ENCODE data around the gene DAPK3. TPM values are rescaled to one million over a fixed set of nuclear protein-coding genes. Genes with fewer than 3 reads are reported as not detected.
A peak's percentile ranks its signal among the peaks of the same experiment; 100 is the strongest.

DAPK3 gene
- 10 to 100 TPM; 20.6 to 40.1 (median 27.4) TPM for total RNA-seq
- 10 to 100 TPM; 50.6 to 61.4 TPM for polyA plus RNA-seq

DNA sequence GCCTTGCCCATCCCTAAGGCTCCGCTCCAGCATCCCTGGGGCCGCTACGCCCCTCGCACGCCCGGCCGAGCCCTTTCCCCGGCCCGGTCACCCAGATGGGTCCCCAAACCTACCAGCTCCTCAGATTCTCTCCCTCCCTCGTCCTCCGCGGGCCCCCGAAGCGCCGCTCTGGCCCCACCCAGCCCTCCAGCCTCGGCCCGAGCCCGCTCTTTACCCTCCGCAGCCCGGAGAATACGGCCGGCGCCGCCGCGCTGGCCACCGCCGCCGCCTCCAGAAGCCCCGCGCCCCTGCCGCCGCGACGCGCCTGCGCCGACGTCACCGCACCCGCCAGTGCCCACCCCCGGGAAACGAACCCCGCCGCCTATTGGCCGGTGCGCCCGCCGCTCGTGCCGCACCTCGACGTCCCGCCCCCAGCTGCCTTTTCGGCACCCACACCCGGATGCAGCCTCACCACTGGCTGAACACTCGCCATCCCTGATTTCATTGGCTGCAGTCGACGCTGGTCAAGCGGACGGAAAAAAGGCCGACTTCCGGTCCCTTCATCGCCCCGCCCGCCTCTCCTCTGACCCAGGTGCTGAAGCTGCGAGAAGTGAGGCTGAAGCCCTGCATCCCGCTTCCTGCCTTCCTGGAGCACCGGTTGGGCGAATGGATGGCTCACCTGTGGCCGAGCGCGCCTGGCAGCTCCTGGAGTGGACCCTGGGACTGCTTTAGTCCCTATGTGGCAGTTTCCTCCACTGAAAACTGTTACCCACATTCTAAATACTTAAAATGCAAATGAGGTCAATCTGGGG, at the start of gene DAPK3:
Gene DAPK3, minus strand, starts transcription at position 292 of the 791 bp plus-strand sequence. CDS start 1,364 bp downstream, outside the sequence.
- H3K4me3 ChIP-seq: peak within 1 kb of the TSS; percentile 38 to 92 (median 84)
- peaks cover 26 to 34% (median 33%) of the 10 kb centered on the region in 3 donors for H3K4me1 ChIP-seq
- H3K27me3 ChIP-seq: no peaks in the 10 kb centered on the region
- intact Hi-C loops (cut with DNase I): no loop called here
- DNase-seq (peak; percentile 98 to 99 (median 98)), FAIRE-seq (no peak), ATAC-seq (peak; percentile 86 to 90 (median 87))
- peak within 1 kb of the TSS; percentile 46 to 90 (median 74) for H3K27ac ChIP-seq
- H3K9me3 ChIP-seq: no peaks in the 10 kb centered on the region
- H3K36me3 ChIP-seq: peaks cover 2 to 19% (median 10%) of the 10 kb centered on the region in 3 donors
- WGBS, 2 donors: 0% methylated on average over 52 to 73 of the region's 73 CpGs
- TF ChIP-seq, protein P1, sequence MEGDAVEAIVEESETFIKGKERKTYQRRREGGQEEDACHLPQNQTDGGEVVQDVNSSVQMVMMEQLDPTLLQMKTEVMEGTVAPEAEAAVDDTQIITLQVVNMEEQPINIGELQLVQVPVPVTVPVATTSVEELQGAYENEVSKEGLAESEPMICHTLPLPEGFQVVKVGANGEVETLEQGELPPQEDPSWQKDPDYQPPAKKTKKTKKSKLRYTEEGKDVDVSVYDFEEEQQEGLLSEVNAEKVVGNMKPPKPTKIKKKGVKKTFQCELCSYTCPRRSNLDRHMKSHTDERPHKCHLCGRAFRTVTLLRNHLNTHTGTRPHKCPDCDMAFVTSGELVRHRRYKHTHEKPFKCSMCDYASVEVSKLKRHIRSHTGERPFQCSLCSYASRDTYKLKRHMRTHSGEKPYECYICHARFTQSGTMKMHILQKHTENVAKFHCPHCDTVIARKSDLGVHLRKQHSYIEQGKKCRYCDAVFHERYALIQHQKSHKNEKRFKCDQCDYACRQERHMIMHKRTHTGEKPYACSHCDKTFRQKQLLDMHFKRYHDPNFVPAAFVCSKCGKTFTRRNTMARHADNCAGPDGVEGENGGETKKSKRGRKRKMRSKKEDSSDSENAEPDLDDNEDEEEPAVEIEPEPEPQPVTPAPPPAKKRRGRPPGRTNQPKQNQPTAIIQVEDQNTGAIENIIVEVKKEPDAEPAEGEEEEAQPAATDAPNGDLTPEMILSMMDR (IDR thresholded peaks at IDR 0.05): no peak

DNA sequence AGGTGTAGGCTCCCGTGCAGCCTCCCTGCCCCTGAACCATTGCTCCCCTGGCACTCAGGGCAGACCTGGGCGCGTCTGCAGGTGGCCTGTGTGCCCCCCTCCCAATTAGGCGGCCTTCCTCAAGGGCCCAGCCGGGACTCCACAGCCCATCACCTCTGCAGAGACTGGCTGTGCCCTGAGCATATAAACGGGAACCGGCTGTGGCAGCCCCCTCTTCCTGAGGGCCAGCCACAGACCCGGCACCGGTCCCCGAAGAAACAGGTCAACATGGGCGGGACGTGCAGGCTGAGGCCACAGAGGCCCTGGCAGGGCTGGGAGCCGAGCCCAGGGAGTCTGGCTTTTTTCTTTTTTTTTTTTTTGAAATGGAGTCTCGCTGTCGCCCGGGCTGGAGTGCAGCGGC, 48.7 kb upstream of the DAPK3 start:
- H3K4me3 ChIP-seq: no peak overlapping the region
- no peak overlapping the region for H3K27ac ChIP-seq
- intact Hi-C loops (cut with DNase I): loop anchor here in 1 of 3 donors (5.0 kb wide), 1 partner anchor 33 kb away; no protein-coding TSS in a partner anchor
- H3K36me3 ChIP-seq: no peaks in the 10 kb centered on the region
- H3K9me3 ChIP-seq: no peaks in the 10 kb centered on the region
- H3K27me3 ChIP-seq: no peaks in the 10 kb centered on the region
- 74 to 81% methylated on average over 17 of the region's 17 CpGs for WGBS, 2 donors
- peaks cover 14 to 18% (median 16%) of the 10 kb centered on the region in 3 donors for H3K4me1 ChIP-seq
- TF ChIP-seq, protein P1 (IDR thresholded peaks at IDR 0.05): no peak
- ATAC-seq (no peak), FAIRE-seq (no peak), DNase-seq (peak in 4 of 6 donors; percentile 23 to 68 (median 56))

DNA sequence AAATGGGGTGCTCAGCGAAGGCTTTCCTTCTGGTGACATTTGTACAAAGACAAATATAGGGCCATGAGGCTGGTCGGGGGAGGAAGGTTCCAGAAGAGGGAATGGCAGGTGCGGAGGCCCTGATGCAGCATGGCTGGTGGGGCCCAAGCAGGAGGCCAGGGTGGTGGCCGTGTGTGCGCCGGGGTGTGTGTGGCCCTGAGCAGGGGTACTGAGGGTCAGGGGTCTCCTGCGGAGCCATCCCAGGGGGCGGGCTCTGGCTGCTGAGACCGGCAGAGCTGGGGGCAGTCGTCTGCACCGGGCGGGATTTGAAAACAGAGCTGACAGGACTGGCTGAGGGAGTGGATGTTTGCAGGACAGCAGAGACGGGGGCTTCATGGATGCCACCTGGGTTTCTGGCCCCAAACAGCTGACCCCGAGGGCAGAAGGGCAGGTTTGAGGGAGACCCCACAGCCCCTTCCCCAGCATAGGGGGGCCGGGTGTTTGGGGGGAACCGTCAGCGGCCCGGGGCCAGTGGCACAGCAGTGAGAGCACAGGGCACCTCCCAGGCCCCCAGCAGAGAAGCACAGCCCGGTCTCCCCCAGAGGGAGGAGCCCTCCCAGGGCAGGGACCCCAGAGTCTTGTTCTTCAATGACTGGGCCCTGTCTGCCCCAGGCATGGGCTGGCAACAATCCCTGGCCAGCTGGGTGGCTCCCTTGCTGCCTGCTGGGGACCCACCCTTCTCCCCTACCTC, 48.0 kb upstream of the DAPK3 start:
- no peak overlapping the region for H3K27ac ChIP-seq
- H3K4me1 ChIP-seq: peaks cover 14 to 24% (median 22%) of the 10 kb centered on the region in 3 donors
- no peak for ATAC-seq
- intact Hi-C loops (cut with DNase I): loop anchor here in 1 of 3 donors (5.0 kb wide), 1 partner anchor 33 kb away; no protein-coding TSS in a partner anchor
- no peaks in the 10 kb centered on the region for H3K9me3 ChIP-seq
- peaks cover 0 to 5% (median 0%) of the 10 kb centered on the region in 3 donors for H3K36me3 ChIP-seq
- FAIRE-seq: no peak
- 88 to 90% methylated on average over 18 to 19 of the region's 19 CpGs for WGBS, 2 donors
- H3K27me3 ChIP-seq: no peaks in the 10 kb centered on the region
- TF ChIP-seq, protein P1 (IDR thresholded peaks at IDR 0.05): no peak
- DNase-seq: peak in 2 of 6 donors; percentile 33 to 54
- H3K4me3 ChIP-seq: no peak overlapping the region

DNA sequence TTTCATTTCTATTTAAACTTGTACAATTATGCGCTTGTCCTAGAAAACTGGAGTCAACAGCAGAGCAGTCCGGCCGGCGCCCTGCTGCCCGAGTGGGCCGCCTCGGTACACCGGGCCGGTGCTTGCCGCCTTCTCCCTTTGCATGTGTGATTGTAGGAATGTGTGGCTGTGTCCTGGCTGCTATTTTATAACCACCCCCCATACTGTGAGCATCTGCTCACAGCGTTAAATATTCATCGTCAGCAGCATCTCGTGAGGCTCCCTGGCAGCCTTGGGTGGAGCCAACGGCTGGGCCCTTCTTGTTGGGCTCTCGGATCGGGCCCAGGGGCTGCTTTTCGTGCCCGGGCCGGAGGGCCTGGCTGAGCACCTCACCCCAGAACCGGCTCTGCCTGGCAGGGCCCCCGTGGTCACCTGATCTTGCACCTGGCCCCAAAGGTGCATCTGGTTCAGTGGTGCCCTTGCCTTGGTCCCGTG, 47.3 kb upstream of the DAPK3 start:
- no peak for ATAC-seq
- no peaks in the 10 kb centered on the region for H3K27me3 ChIP-seq
- intact Hi-C loops (cut with DNase I): loop anchor here in 1 of 3 donors (5.0 kb wide), 1 partner anchor 34 kb away; no protein-coding TSS in a partner anchor
- WGBS, 2 donors: 84 to 88% methylated on average over 22 of the region's 22 CpGs
- FAIRE-seq: no peak
- no peak overlapping the region for H3K4me3 ChIP-seq
- no peak overlapping the region for H3K27ac ChIP-seq
- TF ChIP-seq, protein P1 (IDR thresholded peaks at IDR 0.05): no peak
- DNase-seq: peak in 2 of 6 donors; percentile 25 to 55
- H3K36me3 ChIP-seq: peaks cover 0 to 9% (median 2%) of the 10 kb centered on the region in 3 donors
- no peaks in the 10 kb centered on the region for H3K9me3 ChIP-seq
- H3K4me1 ChIP-seq: peaks cover 14 to 32% (median 27%) of the 10 kb centered on the region in 3 donors
